A172 (cell line): ENCODE measurements around the gene TKTL1. TPM values are rescaled to one million over a fixed set of nuclear protein-coding genes. Genes with fewer than 3 reads are reported as not detected.
"Not testable (repeated sequence)": the region's sequence is repeated elsewhere in the genome, so short reads cannot be mapped to it uniquely, and the experiment has no call there.

Source experiments
- DNase-seq: peaks from one replicate; pipeline ENCODE4 v3.0.0-alpha.2; 2015; ENCODE audit warnings: low spot score
- total RNA-seq: library from RNA; depleted of rRNA; stranded (reverse); fragments of >200 nt; shearing (Covaris generic); gene quantifications from 2 replicates; pipeline ENCODE4 v1.2.3, GENCODE V29; 2014

The TKTL1 gene
- total RNA-seq, 1 experiment from 2014 or later: not detected

GRCh38 chrX:154343620-154344019, 48.0 kb downstream of the TKTL1 start:
- DNase-seq: not testable (repeated sequence)

GRCh38 chrX:154348114-154348531, 52.5 kb downstream of the TKTL1 start:
- peak; percentile 44 for DNase-seq

- DNase-seq: no peak
Observed at GRCh38 chrX:154348646-154349358, 53.2 kb downstream of the TKTL1 start.

GRCh38 chrX:154349359-154349935, 53.9 kb downstream of the TKTL1 start:
- DNase-seq: no peak

DNA sequence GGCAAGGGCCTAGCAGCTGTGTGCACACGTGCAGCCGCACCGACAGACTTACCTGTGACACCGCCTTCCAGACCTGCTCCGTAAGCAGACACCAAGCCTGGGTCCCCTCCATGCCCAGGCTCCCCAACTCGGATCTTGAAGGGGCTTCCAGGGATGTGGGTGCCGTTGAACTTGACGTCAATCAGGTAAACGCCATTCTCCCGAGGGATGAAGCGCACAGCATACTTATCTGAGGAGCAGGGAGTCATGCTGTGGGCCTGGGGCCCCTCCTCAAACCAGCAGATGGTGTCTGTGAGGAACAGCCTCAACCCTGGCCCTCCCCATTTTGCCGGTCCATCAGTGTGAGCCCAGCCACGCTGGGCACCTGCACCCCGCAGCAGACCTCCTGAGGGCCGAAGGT, 54.4 kb downstream of the TKTL1 start:
- DNase-seq: no peak

- no peak for DNase-seq
Observed at GRCh38 chrX:154350429-154351182, 55.0 kb downstream of the TKTL1 start.

GRCh38 chrX:154351183-154352011, 55.8 kb downstream of the TKTL1 start:
- DNase-seq: no peak

GRCh38 chrX:154352012-154352401, 56.4 kb downstream of the TKTL1 start:
- no peak for DNase-seq

GRCh38 chrX:154352466-154352865, 56.9 kb downstream of the TKTL1 start:
- DNase-seq: no peak

GRCh38 chrX:154353172-154353843, 57.7 kb downstream of the TKTL1 start:
- DNase-seq: no peak

DNA sequence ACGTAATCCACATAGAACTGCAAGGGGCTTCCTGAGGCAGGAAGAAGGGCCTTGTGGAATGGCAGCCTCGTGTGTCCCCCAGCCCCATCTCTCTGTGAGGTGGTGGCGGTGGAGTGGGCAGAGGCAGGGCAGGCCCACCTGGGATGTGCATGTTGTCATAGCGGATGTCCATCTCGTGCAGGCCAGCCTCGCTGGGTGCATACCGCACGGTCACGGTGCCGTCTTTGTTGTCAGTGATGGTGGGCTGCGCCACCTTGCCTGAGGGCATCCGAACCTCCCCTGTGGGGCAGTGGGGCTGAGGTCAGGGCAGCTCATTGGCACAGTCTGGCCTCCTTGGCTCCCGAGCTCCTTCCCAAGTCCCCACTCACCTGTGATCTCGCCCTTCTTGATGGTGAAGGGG, 58.4 kb downstream of the TKTL1 start:
- DNase-seq: no peak

DNA sequence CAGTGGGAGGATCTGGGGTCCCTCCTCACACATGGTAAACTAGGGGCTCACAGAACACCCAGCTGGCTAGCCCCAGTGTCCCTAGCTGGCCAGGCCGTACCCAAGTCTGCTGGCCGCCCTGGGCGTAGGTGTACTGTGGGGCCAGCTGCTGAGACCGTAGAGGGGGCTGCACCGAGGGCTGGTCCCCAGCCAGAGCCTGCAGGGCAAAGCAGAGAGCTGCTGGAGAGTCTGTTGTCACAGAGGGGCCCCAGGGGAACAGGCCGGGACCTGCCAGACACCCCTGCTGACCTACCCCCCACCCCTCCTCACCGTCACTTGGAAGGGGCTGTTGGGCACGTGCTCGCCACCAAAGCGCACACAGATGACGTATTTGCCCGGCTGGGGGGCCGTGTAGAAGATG, 58.9 kb downstream of the TKTL1 start:
- no peak for DNase-seq

DNA sequence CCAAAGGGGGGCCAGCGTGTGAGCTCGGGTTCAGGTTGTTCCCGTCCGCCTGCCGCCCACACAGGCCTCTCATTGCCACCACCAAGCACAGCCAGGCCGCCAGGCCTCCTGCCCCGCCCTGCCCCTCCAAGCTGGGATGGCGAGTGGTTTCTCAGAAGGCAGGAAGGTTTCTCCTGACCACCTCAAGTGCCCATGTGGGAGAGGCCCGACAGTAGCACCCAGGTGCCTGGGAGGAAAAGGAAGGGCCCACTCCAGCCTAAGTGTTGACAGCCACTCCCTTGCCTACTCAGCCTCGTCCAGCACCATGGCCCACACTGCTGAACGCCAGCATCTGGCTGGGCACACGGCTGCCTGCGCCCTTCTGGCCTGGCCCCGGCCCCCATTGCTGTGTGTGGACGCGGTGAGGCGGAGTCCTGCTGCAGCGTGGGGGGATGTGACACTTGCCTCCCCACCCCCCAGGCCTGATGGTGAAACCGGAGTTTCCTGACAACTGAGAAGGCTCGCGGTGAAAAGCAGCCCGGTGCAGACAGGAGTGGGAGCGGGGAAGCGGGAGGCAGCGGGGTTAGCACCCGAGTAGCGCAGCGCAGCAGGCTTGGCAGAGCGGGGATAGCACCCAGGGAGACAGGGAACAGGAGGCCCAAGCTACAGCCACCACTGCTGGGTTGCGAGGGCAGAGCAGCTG, 59.6 kb downstream of the TKTL1 start:
- DNase-seq: no peak

DNA sequence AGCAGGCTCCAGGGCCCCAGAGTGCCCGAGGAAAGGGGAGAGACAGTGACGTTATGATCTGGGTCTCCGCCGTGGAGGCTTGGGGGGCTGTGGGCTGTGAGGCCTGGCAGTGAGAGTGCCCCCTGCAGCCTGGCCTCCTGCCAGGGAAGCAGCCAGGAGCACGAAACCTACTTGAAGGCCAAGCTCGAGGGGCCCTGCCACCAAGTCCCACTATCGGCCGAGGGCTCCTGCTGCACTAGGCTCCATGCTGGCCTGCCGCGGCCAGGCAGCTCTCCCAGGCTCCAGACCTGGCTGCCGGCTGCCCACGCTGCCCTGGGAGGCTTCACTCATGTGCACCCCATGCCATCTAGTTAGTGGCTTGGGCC, 60.2 kb downstream of the TKTL1 start:
- DNase-seq: no peak

DNA sequence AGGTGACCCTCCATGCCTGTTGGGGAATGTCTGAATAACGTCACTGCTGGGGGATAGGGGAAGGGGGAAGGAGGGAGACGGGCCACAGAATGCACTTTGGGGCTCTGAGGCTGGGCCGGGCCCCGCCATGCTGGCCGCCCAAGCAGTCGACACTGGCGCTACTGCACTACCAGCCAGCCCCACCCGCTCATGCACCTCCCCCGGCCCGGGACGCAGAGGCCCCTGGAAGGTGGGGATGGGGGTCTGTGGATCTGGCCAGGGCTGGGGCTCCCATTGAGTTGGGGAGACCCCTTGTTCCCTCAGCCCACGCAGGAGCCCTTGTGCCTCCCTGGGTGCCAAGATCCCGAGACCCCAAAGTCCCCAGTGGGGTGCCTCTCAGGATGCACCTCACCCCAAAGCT, 61.0 kb downstream of the TKTL1 start:
- no peak for DNase-seq

DNA sequence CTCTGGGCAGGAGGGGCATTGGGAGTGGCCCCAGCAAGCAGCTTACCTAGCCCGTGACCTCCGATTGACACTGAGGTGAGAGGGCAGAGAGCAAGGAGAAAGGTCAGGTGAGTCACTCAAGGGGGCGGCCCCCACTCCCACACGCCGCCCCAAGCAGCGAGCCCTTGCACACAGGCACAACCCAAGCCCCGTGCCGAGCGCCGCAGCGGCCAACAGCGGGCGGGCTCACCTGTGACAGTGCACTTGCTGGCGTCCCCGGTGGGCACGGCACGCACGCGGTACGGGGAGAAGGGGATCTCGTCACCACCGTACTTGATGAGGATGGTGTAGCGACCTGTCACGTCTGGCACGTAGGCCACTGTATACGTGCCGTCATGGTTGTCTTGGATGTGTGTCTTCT, 61.6 kb downstream of the TKTL1 start:
- no peak for DNase-seq

DNA sequence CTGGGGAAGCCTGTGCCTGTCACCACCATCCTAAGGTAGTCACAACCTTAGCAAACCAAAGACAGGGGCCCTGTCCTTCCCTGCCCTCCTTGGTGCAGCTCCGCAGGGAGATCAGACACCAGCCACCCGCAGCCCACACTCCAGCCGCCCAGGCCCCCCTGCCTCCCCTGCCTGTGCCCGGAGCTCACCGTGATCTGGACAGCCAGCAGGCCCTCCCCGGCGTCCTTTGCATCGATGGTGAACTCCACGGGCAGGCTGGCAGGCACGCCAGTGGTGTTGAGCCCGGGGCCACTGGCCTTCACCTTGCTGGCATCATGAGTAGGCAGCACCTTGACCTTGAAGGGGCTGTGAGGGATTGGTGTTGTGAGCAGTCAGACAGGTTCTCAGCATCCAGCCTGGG, 62.4 kb downstream of the TKTL1 start:
- DNase-seq: no peak

GRCh38 chrX:154358829-154359228, 63.2 kb downstream of the TKTL1 start:
- no peak for DNase-seq

DNA sequence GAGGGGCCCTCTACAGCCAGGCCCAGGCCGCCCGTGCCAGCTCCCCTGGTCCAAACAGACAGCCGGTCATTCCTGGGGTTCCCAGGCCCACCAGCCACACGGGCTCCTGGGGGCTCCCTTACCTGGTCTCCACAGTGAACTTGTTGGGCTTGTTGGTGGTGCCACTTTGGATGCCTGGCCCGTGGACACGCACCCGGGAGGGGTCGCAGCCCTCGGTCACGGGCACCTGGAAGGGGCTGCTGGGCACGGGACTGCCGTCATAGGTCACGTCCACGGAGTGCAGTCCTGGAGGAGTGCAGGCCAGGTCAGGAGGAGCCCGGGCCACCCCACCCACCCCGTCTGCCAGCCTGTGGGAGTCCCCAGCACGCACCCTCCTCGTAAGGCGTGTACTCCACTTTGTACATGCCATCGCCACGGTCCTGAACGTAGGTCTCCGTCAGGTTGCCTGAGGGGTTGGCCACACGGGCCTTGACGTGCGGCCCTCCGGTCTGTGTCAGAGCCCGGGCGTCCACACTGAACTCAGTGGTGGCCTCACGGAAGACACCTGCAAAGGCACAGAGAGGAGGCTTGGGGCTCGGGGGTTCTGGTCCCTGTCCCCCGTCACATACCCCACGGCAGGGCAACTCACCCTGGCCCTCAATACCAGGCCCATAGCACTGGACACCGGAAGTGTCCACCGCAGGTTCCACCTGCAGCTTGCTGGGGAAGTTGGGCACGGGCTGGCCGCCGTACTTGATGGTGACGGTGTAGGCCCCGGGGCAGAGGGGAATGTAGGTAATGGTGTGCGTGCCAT, 64.0 kb downstream of the TKTL1 start:
- DNase-seq: no peak

- DNase-seq: no peak
Observed at GRCh38 chrX:154360155-154360713, 64.6 kb downstream of the TKTL1 start.
